ENCODE results near the gene PKIG. TPM values are rescaled to one million over a fixed set of nuclear protein-coding genes. Genes with fewer than 3 reads are reported as not detected.
"Not testable (repeated sequence)": the region's sequence is repeated elsewhere in the genome, so short reads cannot be mapped to it uniquely, and the experiment has no call there.

The PKIG gene
- total RNA-seq, 1 experiment from 2014 or later: 66.3 TPM

DNA sequence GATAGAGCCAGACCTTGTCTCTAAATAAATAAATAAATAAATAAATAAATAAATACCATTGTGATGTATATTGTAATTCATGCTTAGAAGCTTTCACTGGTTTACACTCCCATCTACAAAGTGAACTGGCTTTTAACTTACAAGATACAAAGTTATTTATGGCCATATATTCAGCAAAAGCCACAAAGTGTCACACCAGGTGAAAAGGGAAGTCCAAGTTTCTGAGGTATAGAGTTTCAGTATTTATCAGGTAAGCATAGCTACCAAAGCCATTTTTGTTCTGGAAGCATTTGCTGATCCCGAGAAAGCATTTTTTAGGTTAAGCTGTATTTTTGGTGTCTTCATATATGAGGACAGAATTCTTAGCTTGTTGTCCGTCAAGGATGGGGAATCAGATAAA lies 22.1 kb upstream of the PKIG start:
- TF ChIP-seq, protein P1, sequence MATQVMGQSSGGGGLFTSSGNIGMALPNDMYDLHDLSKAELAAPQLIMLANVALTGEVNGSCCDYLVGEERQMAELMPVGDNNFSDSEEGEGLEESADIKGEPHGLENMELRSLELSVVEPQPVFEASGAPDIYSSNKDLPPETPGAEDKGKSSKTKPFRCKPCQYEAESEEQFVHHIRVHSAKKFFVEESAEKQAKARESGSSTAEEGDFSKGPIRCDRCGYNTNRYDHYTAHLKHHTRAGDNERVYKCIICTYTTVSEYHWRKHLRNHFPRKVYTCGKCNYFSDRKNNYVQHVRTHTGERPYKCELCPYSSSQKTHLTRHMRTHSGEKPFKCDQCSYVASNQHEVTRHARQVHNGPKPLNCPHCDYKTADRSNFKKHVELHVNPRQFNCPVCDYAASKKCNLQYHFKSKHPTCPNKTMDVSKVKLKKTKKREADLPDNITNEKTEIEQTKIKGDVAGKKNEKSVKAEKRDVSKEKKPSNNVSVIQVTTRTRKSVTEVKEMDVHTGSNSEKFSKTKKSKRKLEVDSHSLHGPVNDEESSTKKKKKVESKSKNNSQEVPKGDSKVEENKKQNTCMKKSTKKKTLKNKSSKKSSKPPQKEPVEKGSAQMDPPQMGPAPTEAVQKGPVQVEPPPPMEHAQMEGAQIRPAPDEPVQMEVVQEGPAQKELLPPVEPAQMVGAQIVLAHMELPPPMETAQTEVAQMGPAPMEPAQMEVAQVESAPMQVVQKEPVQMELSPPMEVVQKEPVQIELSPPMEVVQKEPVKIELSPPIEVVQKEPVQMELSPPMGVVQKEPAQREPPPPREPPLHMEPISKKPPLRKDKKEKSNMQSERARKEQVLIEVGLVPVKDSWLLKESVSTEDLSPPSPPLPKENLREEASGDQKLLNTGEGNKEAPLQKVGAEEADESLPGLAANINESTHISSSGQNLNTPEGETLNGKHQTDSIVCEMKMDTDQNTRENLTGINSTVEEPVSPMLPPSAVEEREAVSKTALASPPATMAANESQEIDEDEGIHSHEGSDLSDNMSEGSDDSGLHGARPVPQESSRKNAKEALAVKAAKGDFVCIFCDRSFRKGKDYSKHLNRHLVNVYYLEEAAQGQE (IDR thresholded peaks at IDR 0.05; ENCODE audit: insufficient read depth in 1 of 2, low read depth in 2 of 2, low read length in 1 of 2): no peak
- TF ChIP-seq SIN3A (IDR thresholded peaks at IDR 0.05; ENCODE audit: borderline replicate concordance, insufficient read depth, low read depth, low read length): no peak
- no peak for TF ChIP-seq TCF7L2 (IDR thresholded peaks at IDR 0.05; ENCODE audit: low read depth, low read length)
- TF ChIP-seq, protein P2, sequence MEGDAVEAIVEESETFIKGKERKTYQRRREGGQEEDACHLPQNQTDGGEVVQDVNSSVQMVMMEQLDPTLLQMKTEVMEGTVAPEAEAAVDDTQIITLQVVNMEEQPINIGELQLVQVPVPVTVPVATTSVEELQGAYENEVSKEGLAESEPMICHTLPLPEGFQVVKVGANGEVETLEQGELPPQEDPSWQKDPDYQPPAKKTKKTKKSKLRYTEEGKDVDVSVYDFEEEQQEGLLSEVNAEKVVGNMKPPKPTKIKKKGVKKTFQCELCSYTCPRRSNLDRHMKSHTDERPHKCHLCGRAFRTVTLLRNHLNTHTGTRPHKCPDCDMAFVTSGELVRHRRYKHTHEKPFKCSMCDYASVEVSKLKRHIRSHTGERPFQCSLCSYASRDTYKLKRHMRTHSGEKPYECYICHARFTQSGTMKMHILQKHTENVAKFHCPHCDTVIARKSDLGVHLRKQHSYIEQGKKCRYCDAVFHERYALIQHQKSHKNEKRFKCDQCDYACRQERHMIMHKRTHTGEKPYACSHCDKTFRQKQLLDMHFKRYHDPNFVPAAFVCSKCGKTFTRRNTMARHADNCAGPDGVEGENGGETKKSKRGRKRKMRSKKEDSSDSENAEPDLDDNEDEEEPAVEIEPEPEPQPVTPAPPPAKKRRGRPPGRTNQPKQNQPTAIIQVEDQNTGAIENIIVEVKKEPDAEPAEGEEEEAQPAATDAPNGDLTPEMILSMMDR (IDR thresholded peaks at IDR 0.05): no peak
- TF ChIP-seq POLR2AphosphoS5 (IDR thresholded peaks at IDR 0.05; ENCODE audit: low read depth, low read length): no peak
- DNase-seq (ENCODE audit: low read depth, low spot score) (no peak), ATAC-seq (no peak)
- Histone ChIP-seq H3K27me3 (ENCODE audit: control insufficient read depth, insufficient read depth, low read length) (no peaks in the 10 kb centered on the region), H3K36me3 (ENCODE audit: control insufficient read depth, insufficient read depth, low read length) (no peaks in the 10 kb centered on the region), H3K4me1 (ENCODE audit: control insufficient read depth, insufficient read depth, low read length) (no peaks in the 10 kb centered on the region), H3K4me3 (ENCODE audit: low read depth in 2 of 2, low read length in 2 of 2) (no peak overlapping the region), H3K9me3 (ENCODE audit: control insufficient read depth, insufficient read depth, low read depth, low read length) (no peaks in the 10 kb centered on the region), H3K27ac (ENCODE audit: low read length) (no peak overlapping the region)
- BruUV-seq (replicated peaks): no TSS peak
- intact Hi-C loops (cut with micrococcal nuclease; ENCODE audit: unreplicated experiment) (no loop called here), in situ Hi-C loops (cut with HindIII; ENCODE audit: low pct_unique_long_range_greater_than_20kb, low sequenced_read_pairs) (no loop called here)
- CTCF ChIA-PET: no interaction called here
- POLR2A ChIA-PET: interaction anchor here (0.9 kb wide), 1 partner anchor 40 kb away, joined by 9 read pairs; no protein-coding TSS in a partner anchor

DNA sequence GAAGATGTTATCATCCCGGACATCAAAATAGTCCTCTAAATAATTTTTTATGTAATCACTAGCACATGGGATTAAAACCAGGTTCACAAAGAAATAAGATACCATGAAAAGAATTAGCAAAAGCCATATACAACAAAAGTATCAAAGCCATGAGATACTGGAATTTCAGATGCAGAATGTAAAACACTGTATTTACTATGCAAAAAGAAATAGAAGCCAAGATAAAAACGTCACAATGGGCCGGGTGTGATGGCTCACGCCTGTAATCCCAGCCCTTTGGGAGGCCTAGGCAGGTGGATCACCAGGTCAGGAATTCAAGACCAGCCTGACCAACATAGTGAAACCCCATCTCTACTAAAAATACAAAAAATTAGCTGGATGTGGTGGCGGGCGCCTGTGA lies 21.6 kb upstream of the PKIG start:
- ATAC-seq; in situ Hi-C loops (cut with HindIII; ENCODE audit: low pct_unique_long_range_greater_than_20kb, low sequenced_read_pairs); H3K36me3 ChIP-seq (ENCODE audit: control insufficient read depth, insufficient read depth, low read length); BruUV-seq (replicated peaks); CTCF ChIA-PET; H3K4me1 ChIP-seq (ENCODE audit: control insufficient read depth, insufficient read depth, low read length); DNase-seq (ENCODE audit: low read depth, low spot score); H3K27ac ChIP-seq (ENCODE audit: low read length); H3K27me3 ChIP-seq (ENCODE audit: control insufficient read depth, insufficient read depth, low read length); H3K9me3 ChIP-seq (ENCODE audit: control insufficient read depth, insufficient read depth, low read depth, low read length); H3K4me3 ChIP-seq (ENCODE audit: low read depth in 2 of 2, low read length in 2 of 2); intact Hi-C loops (cut with micrococcal nuclease; ENCODE audit: unreplicated experiment): not testable (repeated sequence)
- POLR2A ChIA-PET: interaction anchor here (0.9 kb wide), 1 partner anchor 40 kb away, joined by 9 read pairs; no protein-coding TSS in a partner anchor

DNA sequence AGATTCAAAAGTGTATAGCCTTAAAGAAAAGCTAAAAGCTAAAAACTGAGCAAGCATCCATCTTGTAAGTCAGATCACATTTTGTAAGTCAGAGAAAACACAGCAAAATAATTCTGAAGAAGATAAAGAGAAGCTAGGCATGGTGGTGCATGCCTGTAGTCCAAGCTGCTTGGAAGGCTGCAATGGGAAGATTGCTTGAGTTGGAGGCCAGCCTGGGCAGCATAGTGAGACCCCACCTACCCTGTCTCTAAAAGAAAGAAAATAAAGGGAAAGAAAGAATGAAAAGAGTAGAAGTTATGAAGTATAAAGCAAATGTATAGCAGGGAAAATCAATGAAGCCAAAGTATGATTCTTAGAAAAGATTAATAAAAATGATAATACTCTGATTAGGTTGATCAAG lies 20.5 kb upstream of the PKIG start:
- TF ChIP-seq TCF7L2 (IDR thresholded peaks at IDR 0.05; ENCODE audit: low read depth, low read length): no peak
- no peak for TF ChIP-seq SIN3A (IDR thresholded peaks at IDR 0.05; ENCODE audit: borderline replicate concordance, insufficient read depth, low read depth, low read length)
- TF ChIP-seq POLR2AphosphoS5 (IDR thresholded peaks at IDR 0.05; ENCODE audit: low read depth, low read length): no peak
- TF ChIP-seq, protein P2 (IDR thresholded peaks at IDR 0.05): no peak
- TF ChIP-seq, protein P1 (IDR thresholded peaks at IDR 0.05; ENCODE audit: insufficient read depth in 1 of 2, low read depth in 2 of 2, low read length in 1 of 2): no peak
- H3K36me3 ChIP-seq (ENCODE audit: control insufficient read depth, insufficient read depth, low read length): no peaks in the 10 kb centered on the region
- in situ Hi-C loops (cut with HindIII; ENCODE audit: low pct_unique_long_range_greater_than_20kb, low sequenced_read_pairs): no loop called here
- no peak overlapping the region for H3K4me3 ChIP-seq (ENCODE audit: low read depth in 2 of 2, low read length in 2 of 2)
- POLR2A ChIA-PET: no interaction called here
- H3K9me3 ChIP-seq (ENCODE audit: control insufficient read depth, insufficient read depth, low read depth, low read length): no peaks in the 10 kb centered on the region
- CTCF ChIA-PET: no interaction called here
- no peak for ATAC-seq
- BruUV-seq (replicated peaks): no TSS peak
- intact Hi-C loops (cut with micrococcal nuclease; ENCODE audit: unreplicated experiment): no loop called here
- H3K4me1 ChIP-seq (ENCODE audit: control insufficient read depth, insufficient read depth, low read length): peaks cover 5% of the 10 kb centered on the region; the same call in 1 of the 2 replicates
- DNase-seq (ENCODE audit: low read depth, low spot score): no peak
- no peaks in the 10 kb centered on the region for H3K27me3 ChIP-seq (ENCODE audit: control insufficient read depth, insufficient read depth, low read length)
- H3K27ac ChIP-seq (ENCODE audit: low read length): no peak overlapping the region

All from Panc1 (cell line).